Choroid plexus epithelial cell (primary cell): ENCODE data around the gene PALS2.

Experiments used
- DNase-seq: peaks from one replicate; pipeline ENCODE4 v3.0.0-alpha.2; 2010; ENCODE audit warnings: low read depth
- H3K4me3 ChIP-seq: 2 replicates; pipeline ENCODE4 v1.5.1; 2011; ENCODE audit warnings: low read depth, mild to moderate bottlenecking, control low read depth, low read length, moderate library complexity
- TF ChIP-seq, protein P1 (sequence below): conservative IDR thresholded peaks from 2 replicates; pipeline ENCODE4 v1.5.1; 2011; ENCODE audit warnings: low read depth, mild to moderate bottlenecking, control low read depth, inconsistent platforms, low read length, moderate library complexity

The PALS2 gene

DNA sequence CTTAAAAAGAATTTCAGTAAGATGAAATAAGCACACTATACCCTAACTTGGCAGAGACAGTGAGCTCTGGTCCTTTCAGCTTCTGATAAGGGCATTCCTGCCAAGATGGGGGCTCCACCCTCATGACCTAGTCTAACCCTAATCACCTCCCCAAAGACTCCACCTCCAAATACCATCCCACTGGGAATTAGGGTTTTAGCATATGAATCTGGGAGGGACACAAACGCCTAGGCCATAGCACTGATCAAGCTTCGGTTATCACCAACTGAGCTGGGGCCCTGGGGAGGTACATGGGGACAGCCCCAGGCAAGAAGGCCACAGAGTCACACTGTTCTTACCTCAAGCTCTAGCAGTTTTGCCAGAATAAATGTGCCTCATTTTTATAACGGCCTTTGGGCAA lies 31.4 kb downstream of the PALS2 start:
- DNase-seq = no peak
- H3K4me3 ChIP-seq = no peak overlapping the region
- TF ChIP-seq, protein P1, sequence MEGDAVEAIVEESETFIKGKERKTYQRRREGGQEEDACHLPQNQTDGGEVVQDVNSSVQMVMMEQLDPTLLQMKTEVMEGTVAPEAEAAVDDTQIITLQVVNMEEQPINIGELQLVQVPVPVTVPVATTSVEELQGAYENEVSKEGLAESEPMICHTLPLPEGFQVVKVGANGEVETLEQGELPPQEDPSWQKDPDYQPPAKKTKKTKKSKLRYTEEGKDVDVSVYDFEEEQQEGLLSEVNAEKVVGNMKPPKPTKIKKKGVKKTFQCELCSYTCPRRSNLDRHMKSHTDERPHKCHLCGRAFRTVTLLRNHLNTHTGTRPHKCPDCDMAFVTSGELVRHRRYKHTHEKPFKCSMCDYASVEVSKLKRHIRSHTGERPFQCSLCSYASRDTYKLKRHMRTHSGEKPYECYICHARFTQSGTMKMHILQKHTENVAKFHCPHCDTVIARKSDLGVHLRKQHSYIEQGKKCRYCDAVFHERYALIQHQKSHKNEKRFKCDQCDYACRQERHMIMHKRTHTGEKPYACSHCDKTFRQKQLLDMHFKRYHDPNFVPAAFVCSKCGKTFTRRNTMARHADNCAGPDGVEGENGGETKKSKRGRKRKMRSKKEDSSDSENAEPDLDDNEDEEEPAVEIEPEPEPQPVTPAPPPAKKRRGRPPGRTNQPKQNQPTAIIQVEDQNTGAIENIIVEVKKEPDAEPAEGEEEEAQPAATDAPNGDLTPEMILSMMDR = no peak

DNA sequence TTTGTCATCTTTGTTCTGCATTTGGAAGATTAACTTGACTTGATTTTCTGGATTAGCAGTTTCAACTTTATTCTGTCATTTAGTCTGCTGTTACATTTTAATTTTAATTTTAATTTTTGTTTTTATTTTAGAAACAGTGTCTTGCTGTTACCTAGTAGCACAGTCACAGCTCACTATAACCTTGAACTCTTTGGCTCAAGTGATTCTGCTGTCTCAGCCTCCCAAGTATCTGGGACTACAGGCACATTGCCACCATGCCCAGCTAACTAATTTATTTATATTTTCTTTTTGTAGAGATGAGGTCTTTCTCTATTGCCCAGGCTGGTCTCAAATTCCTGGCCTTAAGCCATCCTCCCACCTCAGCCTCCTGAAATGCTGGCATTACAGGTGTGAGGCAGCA lies 35.3 kb downstream of the PALS2 start:
- TF ChIP-seq, protein P1 = no peak
- no peak for DNase-seq
- H3K4me3 ChIP-seq = no peak overlapping the region

DNA sequence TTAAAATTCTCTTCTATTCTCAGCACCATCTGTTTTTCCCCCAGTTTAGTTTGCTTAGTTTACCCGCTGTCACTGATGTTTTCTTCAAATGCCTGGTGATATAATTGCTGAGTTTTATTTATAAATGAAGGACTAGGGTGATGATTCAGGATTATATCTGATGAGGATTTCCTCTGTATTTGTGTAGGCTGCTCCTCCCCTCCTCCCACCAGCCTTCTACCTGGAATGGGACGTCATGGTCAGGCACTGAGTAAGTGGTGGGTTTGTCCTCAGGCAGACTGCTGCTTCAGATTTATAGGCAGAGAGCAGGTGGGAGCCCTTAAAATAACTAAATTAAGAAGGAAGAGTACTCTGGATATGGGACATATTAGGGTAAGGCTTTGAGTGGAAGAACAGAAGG lies 35.8 kb downstream of the PALS2 start:
- no peak for DNase-seq
- TF ChIP-seq, protein P1 = no peak
- no peak overlapping the region for H3K4me3 ChIP-seq

DNA sequence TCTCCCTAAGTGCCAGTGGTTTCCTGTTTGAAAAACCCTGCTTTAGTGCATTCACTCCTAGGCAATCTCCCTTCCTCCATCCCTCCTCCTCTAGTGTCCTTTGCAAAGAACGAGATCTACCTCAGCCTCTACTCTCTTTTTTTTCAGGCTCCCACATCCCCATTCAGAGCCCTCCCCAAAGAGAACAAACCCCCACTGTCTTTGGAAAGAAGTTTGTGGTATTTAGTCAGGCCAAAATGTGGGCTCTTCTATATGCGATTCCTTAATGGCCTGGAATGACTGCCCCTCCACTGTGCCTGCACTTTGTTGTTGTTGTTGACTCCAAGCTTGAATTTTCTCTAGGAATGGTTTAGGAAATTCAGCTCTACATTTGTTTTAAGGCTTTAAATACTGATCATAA lies 36.3 kb downstream of the PALS2 start:
- DNase-seq = no peak
- no peak overlapping the region for H3K4me3 ChIP-seq
- TF ChIP-seq, protein P1 = no peak

DNA sequence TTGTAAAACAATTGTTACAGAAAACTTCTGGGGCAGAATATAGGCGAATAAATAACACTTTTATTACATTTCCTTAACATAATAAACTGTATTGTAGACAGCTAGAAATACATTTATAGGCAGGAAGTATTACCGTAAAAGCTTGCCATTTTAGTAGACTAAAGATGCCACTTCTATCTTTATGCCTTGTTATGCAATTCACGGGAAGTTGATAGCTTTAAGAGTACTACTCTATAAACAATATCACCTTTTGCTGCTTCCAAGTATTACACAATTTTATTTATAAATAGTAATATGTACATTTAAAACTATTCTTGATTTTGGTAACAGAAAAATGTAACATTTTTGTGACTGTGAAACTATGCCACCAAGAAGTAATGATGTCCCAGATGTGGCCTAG lies 37.9 kb downstream of the PALS2 start:
- TF ChIP-seq, protein P1 = no peak
- H3K4me3 ChIP-seq = no peak overlapping the region
- DNase-seq = no peak

DNA sequence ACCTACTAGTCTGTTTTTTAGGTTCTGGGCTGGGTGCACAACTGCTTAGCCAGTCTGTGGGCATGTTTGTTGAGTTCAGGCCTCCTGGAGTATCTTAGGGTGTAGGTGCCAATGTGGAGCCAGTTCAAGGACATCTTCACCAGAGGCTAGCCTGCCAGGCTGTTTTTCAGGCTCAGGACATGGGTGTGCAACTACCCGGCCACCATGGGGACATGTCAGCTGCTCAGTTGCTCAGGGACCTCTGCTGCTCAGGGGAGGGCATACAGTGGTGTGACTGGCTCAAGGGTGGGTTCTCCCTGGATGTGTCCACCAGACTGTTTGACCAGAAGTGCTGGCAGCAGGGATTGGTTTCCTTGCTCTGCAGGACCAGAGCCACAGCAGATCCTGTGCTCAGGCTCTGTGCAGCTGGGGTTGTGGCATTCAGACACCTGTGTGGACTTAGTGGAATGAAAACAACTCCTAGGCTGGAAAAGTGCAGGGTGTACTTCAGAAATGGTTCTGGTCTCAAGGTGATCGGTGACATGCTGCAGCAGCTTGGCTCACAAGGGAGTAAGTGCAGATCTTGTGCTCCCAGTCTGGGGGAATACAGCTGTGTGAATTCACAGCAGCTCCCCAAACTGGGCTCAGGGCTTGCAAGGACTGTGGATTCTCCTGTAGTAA lies 44.8 kb downstream of the PALS2 start:
- TF ChIP-seq, protein P1 = no peak

DNA sequence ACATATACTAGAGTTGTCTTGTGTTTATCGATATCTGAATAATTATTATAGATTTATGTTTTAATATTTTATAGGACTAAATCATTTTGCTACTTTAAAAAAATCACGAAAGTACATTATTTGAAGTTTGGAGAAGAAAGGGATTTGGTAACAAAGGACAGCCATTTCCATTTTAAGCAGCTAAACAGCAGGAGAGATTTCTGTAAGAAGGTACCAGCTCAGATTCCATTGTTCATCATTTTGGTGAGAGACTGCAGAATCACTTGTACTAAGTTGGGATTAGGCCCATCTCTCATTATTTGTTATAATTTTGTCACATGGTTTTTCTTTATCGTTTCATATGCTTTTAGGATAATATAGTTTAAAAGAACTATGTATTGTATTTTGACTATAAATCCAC lies 46.7 kb downstream of the PALS2 start:
- H3K4me3 ChIP-seq = no peak overlapping the region
- no peak for DNase-seq
- TF ChIP-seq, protein P1 = no peak

More for the DNA sequence above, 44.8 kb downstream of the PALS2 start:
- DNase-seq = no peak
- no peak overlapping the region for H3K4me3 ChIP-seq
